ENCODE measurements around the gene PPBP.
"Not testable (repeated sequence)": the region's sequence is repeated elsewhere in the genome, so short reads cannot be mapped to it uniquely, and the experiment has no call there.

PPBP gene

GRCh38 chr4:73964862-73965611 lies 23.0 kb downstream of the PPBP start:
- no peak overlapping the region for H3K4me3 ChIP-seq (ENCODE audit: low read depth, low read length)
- no peak for DNase-seq (ENCODE audit: low read depth)
- TF ChIP-seq CTCF (IDR thresholded peaks at IDR 0.05; ENCODE audit: low read depth, low read length, missing control alignments): no peak
- in situ Hi-C loops (cut with HindIII; ENCODE audit: low sequenced_read_pairs): no loop called here

GRCh38 chr4:73962724-73963123 lies 25.3 kb downstream of the PPBP start:
- H3K4me3 ChIP-seq (ENCODE audit: low read depth, low read length): no peak overlapping the region
- no peak for TF ChIP-seq CTCF (IDR thresholded peaks at IDR 0.05; ENCODE audit: low read depth, low read length, missing control alignments)
- in situ Hi-C loops (cut with HindIII; ENCODE audit: low sequenced_read_pairs): no loop called here
- DNase-seq (ENCODE audit: low read depth): no peak

GRCh38 chr4:73959041-73959440 lies 28.9 kb downstream of the PPBP start:
- H3K4me3 ChIP-seq (ENCODE audit: low read depth, low read length); DNase-seq (ENCODE audit: low read depth); in situ Hi-C loops (cut with HindIII; ENCODE audit: low sequenced_read_pairs): not testable (repeated sequence)

- H3K4me3 ChIP-seq (ENCODE audit: low read depth, low read length): no peak overlapping the region
- no peak for TF ChIP-seq CTCF (IDR thresholded peaks at IDR 0.05; ENCODE audit: low read depth, low read length, missing control alignments)
- in situ Hi-C loops (cut with HindIII; ENCODE audit: low sequenced_read_pairs): no loop called here
- no peak for DNase-seq (ENCODE audit: low read depth)
Measured at GRCh38 chr4:73952352-73952751, 35.6 kb downstream of the PPBP start.

GRCh38 chr4:73950376-73950920 lies 37.5 kb downstream of the PPBP start:
- H3K4me3 ChIP-seq (ENCODE audit: low read depth, low read length); in situ Hi-C loops (cut with HindIII; ENCODE audit: low sequenced_read_pairs); DNase-seq (ENCODE audit: low read depth): not testable (repeated sequence)

- TF ChIP-seq CTCF (IDR thresholded peaks at IDR 0.05; ENCODE audit: low read depth, low read length, missing control alignments): no peak
- in situ Hi-C loops (cut with HindIII; ENCODE audit: low sequenced_read_pairs): no loop called here
- no peak for DNase-seq (ENCODE audit: low read depth)
Measured at GRCh38 chr4:73948990-73949706, 38.8 kb downstream of the PPBP start.

GRCh38 chr4:73948291-73948690 lies 39.7 kb downstream of the PPBP start:
- no peak for TF ChIP-seq CTCF (IDR thresholded peaks at IDR 0.05; ENCODE audit: low read depth, low read length, missing control alignments)
- no peak overlapping the region for H3K4me3 ChIP-seq (ENCODE audit: low read depth, low read length)
- in situ Hi-C loops (cut with HindIII; ENCODE audit: low sequenced_read_pairs): no loop called here
- no peak for DNase-seq (ENCODE audit: low read depth)

More at GRCh38 chr4:73948990-73949706, 38.8 kb downstream of the PPBP start:
- H3K4me3 ChIP-seq (ENCODE audit: low read depth, low read length): no peak overlapping the region
